Heart left ventricle (tissue), 16 donors: ENCODE measurements around the gene RNF114. TPM values are rescaled to one million over a fixed set of nuclear protein-coding genes. Genes with fewer than 3 reads are reported as not detected.

Source experiments
- ATAC-seq, 4 donors: fragments of 200-7000 bp; cut with Tn5 transposase; one replicate each; pipeline ENCODE4 v1.9.1; 2020 to 2022; ENCODE audit warnings: moderate library complexity in 4 of 4, mild to moderate bottlenecking in 3 of 4, moderate number of reproducible peaks in 1 of 4
- DNase-seq, 5 donors: peaks; one replicate each; pipeline ENCODE4 v3.0.0-alpha.2; 2020
- H3K27ac ChIP-seq, 12 donors: fragments of 200-600 bp; sonication (generic) in 4 of 12; one replicate each; pipeline versions ENCODE4 v1.5.0 to v1.8.0; 2016 to 2022; ENCODE audit warnings: mild to moderate bottlenecking in 2 of 12
- H3K27me3 ChIP-seq, 9 donors: fragments of 200-600 bp; sonication (generic) in 2 of 9; one replicate each; pipeline versions ENCODE4 v1.5.1 to v1.8.0; 2016 to 2022; ENCODE audit warnings: mild to moderate bottlenecking in 3 of 9
- H3K36me3 ChIP-seq, 9 donors: fragments of 200-600 bp; sonication (generic) in 2 of 9; one replicate each; pipeline versions ENCODE4 v1.5.0 to v1.8.0; 2018 to 2022; ENCODE audit warnings: mild to moderate bottlenecking in 2 of 9
- H3K4me1 ChIP-seq, 12 donors: fragments of 200-600 bp; sonication (generic) in 4 of 12; one replicate each; pipeline versions ENCODE4 v1.5.0 to v1.8.0; 2016 to 2022; ENCODE audit warnings: mild to moderate bottlenecking in 3 of 12
- H3K4me3 ChIP-seq, 12 donors: fragments of 200-600 bp; sonication (generic) in 4 of 12; one replicate each; pipeline versions ENCODE4 v1.5.0 to v1.8.0; 2017 to 2022; ENCODE audit warnings: mild to moderate bottlenecking in 9 of 12, moderate library complexity in 4 of 12
- H3K9me3 ChIP-seq, 12 donors: fragments of 200-600 bp; sonication (generic) in 4 of 12; one replicate each; pipeline versions ENCODE4 v1.5.0 to v1.8.0; 2016 to 2022; ENCODE audit warnings: mild to moderate bottlenecking in 1 of 12
- CTCF ChIP-seq, 12 donors: fragments of 200-600 bp; sonication (generic) in 4 of 12; IDR thresholded peaks; one replicate each; pipeline versions ENCODE4 v1.5.0 to v1.8.0; 2018 to 2022; ENCODE audit warnings: antibody characterized with exemption in 12 of 12, mild to moderate bottlenecking in 5 of 12
- POLR2A ChIP-seq, 2 donors: fragments of 450-650 bp; IDR thresholded peaks; one replicate each; pipeline ENCODE4 v1.6.1; 2017; ENCODE audit warnings: antibody characterized with exemption in 2 of 2, mild to moderate bottlenecking in 2 of 2, moderate library complexity in 2 of 2
- WGBS, 4 donors: extraction: QIAGEN DNeasy Blood & Tissue Kit in 2 of 4; methylation state at CpG; one replicate each; pipeline versions ENCODE4 v1.1.5 to v1.1.7; 2013 to 2018; 5-methylcytosine and 5-hydroxymethylcytosine counted together
- intact Hi-C, 10 donors: fragments of 100-400 bp; cut with DNase I; formaldehyde crosslinking; loops; one replicate each; pipeline versions ENCODE4 v1.11.1 to v1.14.2; 2022
- polyA plus RNA-seq, 2 donors: library from polyadenylated mRNA; stranded (reverse); fragments of 200-250 nt; gene quantifications; one replicate each; pipeline ENCODE4 v1.2.3, GENCODE V29; 2013
- total RNA-seq, 9 donors: library from RNA; depleted of rRNA in 2 of 9; stranded (reverse); fragments of >200 nt in 2 of 9; fragmentation: NEBNext Ultra II Directional in 3 of 9; extraction: Animal tissue kit (Norgen Biotek cat#: 25700) in 3 of 9; gene quantifications; one replicate each; pipeline versions ENCODE4 v1.1.0 to v1.2.4, GENCODE V29; 2016 to 2023
- donor health status: ischemic (EF 13 %, LVEDD 7.1; RV severe dilation, severe dysfunction).
- donor health status: healthy with polysubstance abuse.
- donor health status: DM: no; HTN: yes; CAD: no.
- donor health status: DM: no; HTN: no; CAD: no.
- donor health status: ischemic (EF 25% LVEDD 6.9; RV normal size, moderate dysfunction).
- donor health status: ischemic (EF 25% LVEDD 5.7; RV mildly dilated, moderate dysfunction).
- donor health status: healthy.
- donor health status: DM: yes; HTN: yes; CAD: no.
- donor health status: ischemic (EF 35%, LVEDD 5.7; RV mildly dilated, moderate dysfunction).
- donor health status: nonischemic (EF 11% LVEDD 7.7; RV severe dilation, severe dysfunction).
- donor health status: DM: yes; HTN: yes; CAD: no.
- donor health status: PGD.
- donor health status: ischemic (EF 29% LVEDD 5.4; RV normal size, mild dysfunction).
- donor health status: nonischemic (EF 23%, LVEDD 6.1; RV moderate dilation, normal function).

The RNF114 gene
- total and polyA plus RNA-seq, 11 donors, result 36.5 to 128 (median 50.0) TPM

- peaks cover 0 to 21% (median 0%) of the 10 kb centered on the region in 9 donors for H3K36me3 ChIP-seq
- no peak overlapping the region for H3K27ac ChIP-seq
- no peaks in the 10 kb centered on the region for H3K27me3 ChIP-seq
- intact Hi-C loops, result loop anchor here in 1 of 10 donors (10.0 kb wide), 1 partner anchor 499 kb away; no protein-coding TSS in a partner anchor
- no peaks in the 10 kb centered on the region for H3K9me3 ChIP-seq
- TF ChIP-seq POLR2A (IDR thresholded peaks at IDR 0.05) (no peak), CTCF (IDR thresholded peaks at IDR 0.05) (no peak)
- H3K4me3 ChIP-seq, result no peak overlapping the region
- H3K4me1 ChIP-seq, result peaks cover 0 to 18% (median 5%) of the 10 kb centered on the region in 12 donors
- 89 to 93% (median 91%) methylated on average over 9 of the region's 9 CpGs for WGBS, 4 donors
- ATAC-seq, result no peak
- DNase-seq, result no peak
Measured at GRCh38 chr20:49965781-49966305, 29.6 kb downstream of the RNF114 start.

- ATAC-seq (no peak), DNase-seq (no peak)
- TF ChIP-seq POLR2A (IDR thresholded peaks at IDR 0.05) (no peak), CTCF (IDR thresholded peaks at IDR 0.05) (no peak)
- Histone ChIP-seq H3K27ac (no peak overlapping the region), H3K4me3 (no peak overlapping the region), H3K9me3 (no peaks in the 10 kb centered on the region), H3K36me3 (peaks cover 0 to 21% (median 0%) of the 10 kb centered on the region in 9 donors), H3K4me1 (peaks cover 0 to 18% (median 4%) of the 10 kb centered on the region in 12 donors), H3K27me3 (no peaks in the 10 kb centered on the region)
- intact Hi-C loops, result loop anchor here in 1 of 10 donors (10.0 kb wide), 1 partner anchor 498 kb away; no protein-coding TSS in a partner anchor
- 90 to 99% (median 97%) methylated on average over 2 of the region's 2 CpGs for WGBS, 4 donors
Measured at GRCh38 chr20:49966861-49967260, 30.7 kb downstream of the RNF114 start.

- H3K4me1 ChIP-seq, result peaks cover 0 to 18% (median 4%) of the 10 kb centered on the region in 12 donors
- H3K36me3 ChIP-seq, result peaks cover 0 to 9% (median 0%) of the 10 kb centered on the region in 9 donors
- WGBS, 4 donors, result 37 to 69% (median 62%) methylated on average over 3 of the region's 3 CpGs
- H3K27me3 ChIP-seq, result no peaks in the 10 kb centered on the region
- H3K4me3 ChIP-seq, result no peak overlapping the region
- H3K27ac ChIP-seq, result peak overlapping the region in 6 of 12 donors; percentile 7 to 84 (median 30)
- peak in 1 of 5 donors; percentile 20 for DNase-seq
- TF ChIP-seq CTCF (IDR thresholded peaks at IDR 0.05), result no peak
- no peak for TF ChIP-seq POLR2A (IDR thresholded peaks at IDR 0.05)
- intact Hi-C loops, result loop anchor here in 1 of 10 donors (10.0 kb wide), 1 partner anchor 496 kb away; no protein-coding TSS in a partner anchor
- no peaks in the 10 kb centered on the region for H3K9me3 ChIP-seq
- ATAC-seq, result peak in 2 of 4 donors; percentile 39 to 48
Measured at GRCh38 chr20:49969234-49969633, 33.0 kb downstream of the RNF114 start.

GRCh38 chr20:49969946-49970345 lies 33.7 kb downstream of the RNF114 start:
- Histone ChIP-seq H3K9me3 (no peaks in the 10 kb centered on the region), H3K27ac (peak overlapping the region in 2 of 12 donors; percentile 75 to 84), H3K27me3 (no peaks in the 10 kb centered on the region), H3K4me3 (no peak overlapping the region), H3K36me3 (peaks cover 0 to 7% (median 0%) of the 10 kb centered on the region in 9 donors), H3K4me1 (peaks cover 0 to 18% (median 4%) of the 10 kb centered on the region in 12 donors)
- peak in 1 of 5 donors; percentile 10 for DNase-seq
- WGBS, 4 donors, result 60 to 74% (median 69%) methylated on average over 5 of the region's 5 CpGs
- no peak for ATAC-seq
- TF ChIP-seq POLR2A (IDR thresholded peaks at IDR 0.05) (no peak), CTCF (IDR thresholded peaks at IDR 0.05) (no peak)
- intact Hi-C loops, result loop anchor here in 1 of 10 donors (10.0 kb wide), 1 partner anchor 495 kb away; no protein-coding TSS in a partner anchor
